ENCODE data around the gene SPATA13. TPM values are rescaled to one million over a fixed set of nuclear protein-coding genes. Genes with fewer than 3 reads are reported as not detected.
"Not testable (repeated sequence)": the region's sequence is repeated elsewhere in the genome, so short reads cannot be mapped to it uniquely, and the experiment has no call there.

Gene SPATA13
- total RNA-seq, 2 experiments from 2014 or later, result 56.8 to 57.4 TPM

- no peaks in the 10 kb centered on the region for H3K9me3 Mint-ChIP-seq
- H3K4me3 Mint-ChIP-seq, result no peak overlapping the region
- no peak for DNase-seq
- H3K36me3 Mint-ChIP-seq (ENCODE audit: low read depth), result no peaks in the 10 kb centered on the region
- H3K27ac Mint-ChIP-seq, result no peak overlapping the region
- no peaks in the 10 kb centered on the region for H3K4me1 Mint-ChIP-seq (ENCODE audit: low read depth)
- no peaks in the 10 kb centered on the region for H3K27me3 Mint-ChIP-seq (ENCODE audit: low read depth)
- intact Hi-C loops (cut with micrococcal nuclease), result no loop called here
- CTCF ChIA-PET, result no interaction called here
These were observed 188.4 kb downstream of the SPATA13 start for GRCh38 chr13:24348797-24349515.

GRCh38 chr13:24349778-24350664 lies 189.5 kb downstream of the SPATA13 start:
- H3K4me1 Mint-ChIP-seq (ENCODE audit: low read depth); H3K4me3 Mint-ChIP-seq; H3K27ac Mint-ChIP-seq; H3K27me3 Mint-ChIP-seq (ENCODE audit: low read depth); DNase-seq; H3K36me3 Mint-ChIP-seq (ENCODE audit: low read depth); H3K9me3 Mint-ChIP-seq; CTCF ChIA-PET: not testable (repeated sequence)
- intact Hi-C loops (cut with micrococcal nuclease), result loop anchor here (10.0 kb wide), 1 partner anchor 1415 kb away; no protein-coding TSS in a partner anchor

- CTCF ChIA-PET, result no interaction called here
- Mint-ChIP-seq H3K27ac (no peak overlapping the region), H3K27me3 (ENCODE audit: low read depth) (no peaks in the 10 kb centered on the region), H3K4me1 (ENCODE audit: low read depth) (no peaks in the 10 kb centered on the region), H3K4me3 (no peak overlapping the region), H3K36me3 (ENCODE audit: low read depth) (no peaks in the 10 kb centered on the region), H3K9me3 (no peaks in the 10 kb centered on the region)
- no peak for DNase-seq
- intact Hi-C loops (cut with micrococcal nuclease), result loop anchor here (10.0 kb wide), 1 partner anchor 1417 kb away; no protein-coding TSS in a partner anchor
These were observed 190.9 kb downstream of the SPATA13 start for GRCh38 chr13:24351423-24351822.

- no peak for DNase-seq
- Mint-ChIP-seq H3K36me3 (ENCODE audit: low read depth) (no peaks in the 10 kb centered on the region), H3K4me3 (no peak overlapping the region), H3K27me3 (ENCODE audit: low read depth) (no peaks in the 10 kb centered on the region), H3K27ac (no peak overlapping the region), H3K4me1 (ENCODE audit: low read depth) (no peaks in the 10 kb centered on the region), H3K9me3 (no peaks in the 10 kb centered on the region)
- intact Hi-C loops (cut with micrococcal nuclease), result loop anchor here (10.0 kb wide), 1 partner anchor 1419 kb away; no protein-coding TSS in a partner anchor
- CTCF ChIA-PET, result no interaction called here
These were observed 193.2 kb downstream of the SPATA13 start for GRCh38 chr13:24353736-24354135.

GRCh38 chr13:24355103-24355502 lies 194.6 kb downstream of the SPATA13 start:
- H3K36me3 Mint-ChIP-seq (ENCODE audit: low read depth), result no peaks in the 10 kb centered on the region
- CTCF ChIA-PET, result no interaction called here
- DNase-seq, result no peak
- intact Hi-C loops (cut with micrococcal nuclease), result loop anchor here (10.0 kb wide), 1 partner anchor 1420 kb away; no protein-coding TSS in a partner anchor
- H3K27ac Mint-ChIP-seq, result no peak overlapping the region
- no peaks in the 10 kb centered on the region for H3K9me3 Mint-ChIP-seq
- no peak overlapping the region for H3K4me3 Mint-ChIP-seq
- no peaks in the 10 kb centered on the region for H3K27me3 Mint-ChIP-seq (ENCODE audit: low read depth)
- no peaks in the 10 kb centered on the region for H3K4me1 Mint-ChIP-seq (ENCODE audit: low read depth)

GRCh38 chr13:24356270-24356669 lies 195.8 kb downstream of the SPATA13 start:
- H3K36me3 Mint-ChIP-seq (ENCODE audit: low read depth), result no peaks in the 10 kb centered on the region
- no peaks in the 10 kb centered on the region for H3K9me3 Mint-ChIP-seq
- no peak overlapping the region for H3K4me3 Mint-ChIP-seq
- CTCF ChIA-PET, result no interaction called here
- H3K27me3 Mint-ChIP-seq (ENCODE audit: low read depth), result no peaks in the 10 kb centered on the region
- DNase-seq, result no peak
- intact Hi-C loops (cut with micrococcal nuclease), result loop anchor here (10.0 kb wide), 1 partner anchor 1421 kb away; no protein-coding TSS in a partner anchor
- H3K27ac Mint-ChIP-seq, result no peak overlapping the region
- no peaks in the 10 kb centered on the region for H3K4me1 Mint-ChIP-seq (ENCODE audit: low read depth)

Small RNA genes lying within 50 kb of the gene (microRNA-seq; reads per million reads assigned to microRNA genes)
- gene MIR2276 (ENCODE audit: borderline microRNAs expressed, borderline replicate concordance), result not detected

Other genes starting within 250 kb of the SPATA13 start
- not detected for gene C1QTNF9, start 148.9 kb downstream of the SPATA13 start, total RNA-seq

All from activated naive CD4-positive, alpha-beta T cell treated with anti-CD3 and anti-CD28 coated beads for 36 hours (primary cell).